Motor neuron (in vitro differentiated cells): ENCODE measurements around the gene ZNF420. TPM values are rescaled to one million over a fixed set of nuclear protein-coding genes. Genes with fewer than 3 reads are reported as not detected.
"Not testable (repeated sequence)": the region's sequence is repeated elsewhere in the genome, so short reads cannot be mapped to it uniquely, and the experiment has no call there.

Source experiments
- ATAC-seq, 8 experiments: fragments of 200-7000 bp; cut with Tn5 transposase; replicated peaks in 6 of 8; 2 replicates each; pipeline ENCODE4 v1.8.0; 2021; ENCODE audit warnings: mild to moderate bottlenecking in 8 of 8, moderate library complexity in 8 of 8
- H3K27ac ChIP-seq, 2 donors: fragments of 250-450 bp; sonication (Bioruptor Pico); 2 replicates each; pipeline ENCODE4 v1.9.0; 2021; ENCODE audit warnings: antibody characterized with exemption in 2 of 2, mild to moderate bottlenecking in 2 of 2, moderate library complexity in 1 of 2
- H3K4me1 ChIP-seq, 2 donors: fragments of 250-450 bp; sonication (Bioruptor Pico); replicated peaks in 1 of 2; 2 replicates each; pipeline ENCODE4 v1.6.1; 2021; ENCODE audit warnings: antibody characterized with exemption in 2 of 2, mild to moderate bottlenecking in 2 of 2, moderate library complexity in 1 of 2
- H3K4me3 ChIP-seq, 5 donors: fragments of 250-450 bp; sonication (Bioruptor Pico); 2 replicates each; pipeline ENCODE4 v1.9.0; 2021; ENCODE audit warnings: antibody characterized with exemption in 5 of 5, mild to moderate bottlenecking in 5 of 5, moderate library complexity in 4 of 5
- WGBS, 10 experiments: fragments of 450-650 bp; shearing (Covaris generic); methylation state at CpG; one replicate each; pipeline ENCODE4 v1.0.0; 2022; 5-methylcytosine and 5-hydroxymethylcytosine counted together
- in situ Hi-C, 9 experiments: fragments of 400-800 bp; cut with MboI; loops; one replicate each; pipeline ENCODE4 v1.15.0; 2021; ENCODE audit warnings: low sequenced_read_pairs in 9 of 9, low pct_unique_long_range_greater_than_20kb in 2 of 9; ENCODE audit not compliant: unreplicated experiment in 9 of 9
- total RNA-seq, 8 experiments: library from RNA; unstranded; fragments of 300-600 nt; gene quantifications; 2 replicates each; pipeline versions ENCODE4 v1.2.3 to v1.2.4, GENCODE V29; 2022

Gene ZNF420
- 10 to 100 TPM in 5 of 8 experiments, 1 to 10 TPM in 3; 4.0 to 21.0 (median 17.5) TPM for total RNA-seq

- Histone ChIP-seq H3K27ac (peak within 1 kb of the TSS; percentile 70 to 81), H3K4me1 (peaks cover 0 to 4% of the 10 kb centered on the region in 2 donors), H3K4me3 (peak within 1 kb of the TSS; percentile 68 to 92 (median 80))
- in situ Hi-C loops = no loop called here
- WGBS, 10 experiments = 0 to 2% (median 0%) methylated on average over 1 to 10 of the region's 61 CpGs; no CpG with 5 or more reads in 7 of the 10 experiments
- ATAC-seq = peak; percentile 93 to 98 (median 98)
Measured at GRCh38 chr19:37077934-37078716, at the start of gene ZNF420. ZNF420 (plus strand) TSS chr19:37078433; CDS start chr19:37089119, 10,686 bp downstream.

GRCh38 chr19:37045140-37045539 lies 33.1 kb upstream of the ZNF420 start:
- ATAC-seq = no peak
- Histone ChIP-seq H3K4me3 (no peak overlapping the region), H3K4me1 (no peaks in the 10 kb centered on the region), H3K27ac (no peak overlapping the region)
- 0 to 10% (median 0%) methylated on average over 1 of the region's 1 CpG; no CpG with 5 or more reads in 2 of the 10 experiments for WGBS, 10 experiments
- in situ Hi-C loops = no loop called here

DNA sequence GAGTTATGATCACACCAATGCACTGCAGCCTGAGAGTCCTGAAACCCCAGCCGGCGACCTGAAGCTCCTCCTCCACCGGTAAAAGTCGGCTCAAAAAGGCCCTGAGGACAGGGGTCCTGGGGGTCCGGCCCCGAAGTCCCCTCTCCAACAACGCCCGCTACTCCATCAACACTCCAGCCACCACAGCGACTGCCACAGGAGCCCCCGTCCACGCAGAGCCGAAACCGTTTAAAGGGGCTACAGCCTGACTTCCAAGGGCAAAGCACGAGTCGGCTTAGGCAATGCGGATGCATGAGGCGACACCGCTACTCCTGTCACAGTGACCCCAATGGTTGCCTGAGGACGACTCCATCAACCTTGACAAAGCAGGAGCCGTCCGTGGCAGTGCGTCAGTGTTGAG lies 22.9 kb upstream of the ZNF420 start:
- Histone ChIP-seq H3K27ac (no peak overlapping the region), H3K4me3 (no peak overlapping the region), H3K4me1 (no peaks in the 10 kb centered on the region)
- 71 to 80% (median 80%) methylated on average over 1 to 11 of the region's 22 CpGs; no CpG with 5 or more reads in 7 of the 10 experiments for WGBS, 10 experiments
- ATAC-seq = no peak
- in situ Hi-C loops = no loop called here

GRCh38 chr19:37056776-37057175 lies 21.5 kb upstream of the ZNF420 start:
- H3K4me1 ChIP-seq = no peaks in the 10 kb centered on the region
- WGBS, 10 experiments = 80 to 100% (median 89%) methylated on average over 1 to 21 of the region's 24 CpGs; no CpG with 5 or more reads in 3 of the 10 experiments
- in situ Hi-C loops = no loop called here
- H3K4me3 ChIP-seq = no peak overlapping the region
- no peak overlapping the region for H3K27ac ChIP-seq
- ATAC-seq = no peak

- in situ Hi-C loops = no loop called here
- Histone ChIP-seq H3K4me3 (no peak overlapping the region), H3K27ac (no peak overlapping the region), H3K4me1 (no peaks in the 10 kb centered on the region)
- no peak for ATAC-seq
- 20 to 88% (median 71%) methylated on average over 3 to 20 of the region's 39 CpGs; no CpG with 5 or more reads in 6 of the 10 experiments for WGBS, 10 experiments
Measured at GRCh38 chr19:37059142-37059541, 19.1 kb upstream of the ZNF420 start.

GRCh38 chr19:37064886-37065285 lies 13.3 kb upstream of the ZNF420 start:
- in situ Hi-C loops, H3K27ac ChIP-seq, H3K4me1 ChIP-seq, H3K4me3 ChIP-seq, ATAC-seq: not testable (repeated sequence)
- WGBS, 10 experiments = 0 to 58% (median 50%) methylated on average over 1 to 4 of the region's 4 CpGs; no CpG with 5 or more reads in 7 of the 10 experiments

DNA sequence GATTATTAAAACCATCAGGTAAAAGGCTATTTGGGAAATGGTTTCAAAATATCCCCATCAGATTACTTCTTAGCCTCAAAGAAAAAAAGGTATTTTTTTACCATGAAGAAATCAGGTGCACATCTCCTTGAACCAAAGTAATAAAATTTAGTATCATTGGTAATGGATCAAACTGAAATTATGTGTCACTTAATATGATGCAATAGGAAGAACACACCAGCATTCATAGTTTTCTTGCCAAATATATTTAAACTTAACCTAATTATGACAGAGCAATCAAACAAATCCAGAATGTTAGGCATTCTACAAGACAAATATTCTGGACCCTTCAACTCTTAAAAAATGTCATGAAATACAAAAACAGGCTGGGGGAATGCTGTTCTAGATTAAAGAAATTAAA lies 4.1 kb upstream of the ZNF420 start:
- ATAC-seq = no peak
- in situ Hi-C loops = no loop called here
- Histone ChIP-seq H3K4me3 (no peak overlapping the region), H3K27ac (no peak overlapping the region), H3K4me1 (peaks cover 0 to under 1% of the 10 kb centered on the region in 2 donors)

DNA sequence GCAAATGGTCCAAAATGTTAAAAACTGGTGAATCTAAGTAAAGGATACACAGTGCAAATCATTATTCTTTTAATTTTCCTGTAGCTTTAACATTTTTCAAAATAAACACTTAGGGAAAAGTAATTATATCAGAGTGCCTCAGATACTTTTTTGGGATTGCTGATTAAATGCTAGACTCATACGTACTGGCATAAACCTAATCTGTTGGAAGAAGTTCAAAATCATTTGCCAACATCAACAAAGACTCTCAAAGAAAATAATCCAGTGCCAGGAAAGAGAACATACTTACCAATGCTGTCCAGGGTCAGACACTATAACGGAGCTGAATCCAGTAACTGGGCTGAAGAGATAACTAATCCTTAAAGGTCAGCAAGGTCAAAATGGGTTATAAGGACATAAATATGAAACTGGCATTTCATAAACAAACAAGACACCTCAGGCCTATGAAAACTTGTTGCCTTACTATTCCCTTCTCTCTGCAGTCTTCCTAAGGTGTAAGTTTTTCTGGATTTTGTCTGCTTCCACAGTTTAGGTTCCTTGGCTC lies 3.3 kb upstream of the ZNF420 start:
- in situ Hi-C loops = no loop called here
- Histone ChIP-seq H3K4me1 (peaks cover 0 to 4% of the 10 kb centered on the region in 2 donors), H3K27ac (no peak overlapping the region), H3K4me3 (no peak overlapping the region)
- ATAC-seq = no peak
- 0 to 100% (median 88%) methylated on average over 1 to 2 of the region's 2 CpGs for WGBS, 10 experiments

DNA sequence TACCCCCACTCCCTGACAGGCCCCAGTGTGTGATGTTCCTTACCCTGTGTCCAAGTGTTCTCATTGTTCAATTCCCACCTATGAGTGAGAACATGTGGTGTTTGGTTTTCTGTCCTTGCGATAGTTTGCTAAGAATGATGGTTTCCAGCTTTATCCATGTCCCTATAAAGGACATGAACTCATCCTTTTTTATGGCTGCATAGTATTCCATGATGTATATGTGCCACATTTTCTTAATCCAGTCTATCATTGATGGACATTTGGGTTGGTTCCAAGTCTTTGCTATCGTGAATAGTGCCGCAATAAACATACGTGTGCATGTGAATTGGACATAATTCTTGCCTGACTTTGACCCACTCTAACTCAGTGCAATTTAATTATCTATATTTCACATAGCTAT lies 1.7 kb upstream of the ZNF420 start:
- in situ Hi-C loops, H3K27ac ChIP-seq, H3K4me1 ChIP-seq, ATAC-seq, H3K4me3 ChIP-seq: not testable (repeated sequence)
- WGBS, 10 experiments = 100% methylated on average over 3 of the region's 4 CpGs; no CpG with 5 or more reads in 8 of the 10 experiments

- WGBS, 10 experiments = 7 to 51% (median 30%) methylated on average over 2 to 7 of the region's 7 CpGs; no CpG with 5 or more reads in 3 of the 10 experiments
- Histone ChIP-seq H3K27ac (peak overlapping the region; percentile 70 to 77), H3K4me1 (peaks cover 0 to 4% of the 10 kb centered on the region in 2 donors), H3K4me3 (peak overlapping the region; percentile 68 to 92 (median 80))
- no peak for ATAC-seq
- in situ Hi-C loops = no loop called here
Measured at GRCh38 chr19:37077501-37077933, 716 bp upstream of the ZNF420 start.

GRCh38 chr19:37078717-37079032 lies 442 bp downstream of the ZNF420 start:
- 0 to 8% (median 0%) methylated on average over 5 to 7 of the region's 7 CpGs; no CpG with 5 or more reads in 7 of the 10 experiments for WGBS, 10 experiments
- Histone ChIP-seq H3K27ac (peak overlapping the region; percentile 49 to 81), H3K4me3 (peak overlapping the region; percentile 68 to 92 (median 80)), H3K4me1 (peaks cover 0 to 4% of the 10 kb centered on the region in 2 donors)
- in situ Hi-C loops = no loop called here
- ATAC-seq = no peak

GRCh38 chr19:37079238-37079637 lies 1.0 kb downstream of the ZNF420 start:
- H3K27ac ChIP-seq = no peak overlapping the region
- H3K4me1 ChIP-seq = peaks cover 0 to 4% of the 10 kb centered on the region in 2 donors
- in situ Hi-C loops = no loop called here
- peak overlapping the region; percentile 68 to 92 (median 80) for H3K4me3 ChIP-seq
- 80 to 100% (median 87%) methylated on average over 1 to 4 of the region's 4 CpGs; no CpG with 5 or more reads in 4 of the 10 experiments for WGBS, 10 experiments
- ATAC-seq = no peak

GRCh38 chr19:37082307-37082706 lies 4.1 kb downstream of the ZNF420 start:
- H3K27ac ChIP-seq = no peak overlapping the region
- ATAC-seq = no peak
- H3K4me3 ChIP-seq = no peak overlapping the region
- in situ Hi-C loops = no loop called here
- peaks cover 0 to 4% of the 10 kb centered on the region in 2 donors for H3K4me1 ChIP-seq
- WGBS, 10 experiments = 86 to 100% (median 97%) methylated on average over 1 to 2 of the region's 2 CpGs; no CpG with 5 or more reads in 4 of the 10 experiments
